Measurements from ENCODE around the gene KCNH5.

DNA sequence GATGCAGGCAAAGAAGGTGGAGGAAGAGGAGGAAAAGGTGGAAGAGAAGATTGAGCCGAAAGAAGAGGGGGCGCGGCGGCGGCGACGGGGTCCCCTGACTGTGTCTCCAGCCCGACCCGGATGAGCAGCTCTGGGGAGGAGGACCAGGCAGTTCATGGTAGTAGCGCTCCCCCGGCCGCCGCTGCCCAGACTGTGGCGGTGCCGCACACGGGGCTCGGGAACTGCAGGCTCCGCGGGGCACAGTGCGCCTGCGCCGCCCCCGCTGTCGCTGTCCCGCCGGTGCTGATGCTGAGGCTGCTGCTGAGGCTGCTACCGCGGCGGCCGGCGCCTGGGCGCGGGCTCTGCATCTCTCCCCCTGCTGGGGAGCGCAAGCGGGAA lies at the start of gene KCNH5:
- TF ChIP-seq EZH2phosphoT487 (IDR thresholded peaks at IDR 0.05; ENCODE audit: low read length), result no peak
- TF ChIP-seq, protein P1, sequence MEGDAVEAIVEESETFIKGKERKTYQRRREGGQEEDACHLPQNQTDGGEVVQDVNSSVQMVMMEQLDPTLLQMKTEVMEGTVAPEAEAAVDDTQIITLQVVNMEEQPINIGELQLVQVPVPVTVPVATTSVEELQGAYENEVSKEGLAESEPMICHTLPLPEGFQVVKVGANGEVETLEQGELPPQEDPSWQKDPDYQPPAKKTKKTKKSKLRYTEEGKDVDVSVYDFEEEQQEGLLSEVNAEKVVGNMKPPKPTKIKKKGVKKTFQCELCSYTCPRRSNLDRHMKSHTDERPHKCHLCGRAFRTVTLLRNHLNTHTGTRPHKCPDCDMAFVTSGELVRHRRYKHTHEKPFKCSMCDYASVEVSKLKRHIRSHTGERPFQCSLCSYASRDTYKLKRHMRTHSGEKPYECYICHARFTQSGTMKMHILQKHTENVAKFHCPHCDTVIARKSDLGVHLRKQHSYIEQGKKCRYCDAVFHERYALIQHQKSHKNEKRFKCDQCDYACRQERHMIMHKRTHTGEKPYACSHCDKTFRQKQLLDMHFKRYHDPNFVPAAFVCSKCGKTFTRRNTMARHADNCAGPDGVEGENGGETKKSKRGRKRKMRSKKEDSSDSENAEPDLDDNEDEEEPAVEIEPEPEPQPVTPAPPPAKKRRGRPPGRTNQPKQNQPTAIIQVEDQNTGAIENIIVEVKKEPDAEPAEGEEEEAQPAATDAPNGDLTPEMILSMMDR (IDR thresholded peaks at IDR 0.05; ENCODE audit: low read length), result no peak
- TF ChIP-seq EZH2 (optimal IDR thresholded peaks at IDR 0.05; ENCODE audit: low read depth, low read length), result no peak

Data from MM.1S (cell line).